ENCODE data around the gene PRR16.

Gene PRR16

DNA sequence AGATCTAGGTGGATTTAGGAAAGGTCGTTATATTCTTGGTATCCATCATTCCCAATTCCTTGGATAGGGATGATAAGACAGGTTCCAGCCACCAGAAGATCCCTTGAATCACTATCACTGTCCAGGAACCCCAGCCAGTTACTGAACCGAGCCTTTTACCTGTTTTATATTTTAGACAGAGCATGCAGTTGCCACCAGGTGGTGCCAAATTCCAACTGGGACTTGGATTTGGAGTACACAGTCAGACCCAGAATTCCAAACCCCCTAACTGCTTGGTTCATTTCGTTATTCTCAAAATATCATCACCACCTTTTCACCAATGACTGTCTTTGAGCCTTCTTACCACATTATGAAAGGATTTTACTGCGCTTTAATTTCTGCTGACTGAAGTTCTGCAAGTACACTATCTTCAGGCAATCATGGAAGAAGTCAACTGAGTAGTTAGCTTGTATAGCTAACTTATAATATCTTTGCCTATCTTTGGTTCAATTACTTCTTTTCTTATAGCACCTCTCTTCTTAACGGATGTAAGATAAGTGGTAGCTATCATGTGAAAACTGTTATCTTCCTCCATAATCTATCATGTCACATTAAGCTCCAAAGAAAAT is 191.8 kb downstream of the PRR16 start:
- ATAC-seq (replicated peaks; ENCODE audit: extremely low read depth, poor library complexity, severe bottlenecking) = no peak
- H3K36me3 Mint-ChIP-seq (ENCODE audit: insufficient read depth) = no peaks in the 10 kb centered on the region
- H3K4me1 Mint-ChIP-seq = no peaks in the 10 kb centered on the region
- DNase-seq (ENCODE audit: low spot score in 2 of 2) = no peak
- H3K27me3 Mint-ChIP-seq = no peaks in the 10 kb centered on the region
- no peak overlapping the region for H3K4me3 Mint-ChIP-seq
- H3K9me3 Mint-ChIP-seq = peaks cover 22% of the 10 kb centered on the region
- H3K27ac Mint-ChIP-seq (ENCODE audit: low read depth) = no peak overlapping the region

DNA sequence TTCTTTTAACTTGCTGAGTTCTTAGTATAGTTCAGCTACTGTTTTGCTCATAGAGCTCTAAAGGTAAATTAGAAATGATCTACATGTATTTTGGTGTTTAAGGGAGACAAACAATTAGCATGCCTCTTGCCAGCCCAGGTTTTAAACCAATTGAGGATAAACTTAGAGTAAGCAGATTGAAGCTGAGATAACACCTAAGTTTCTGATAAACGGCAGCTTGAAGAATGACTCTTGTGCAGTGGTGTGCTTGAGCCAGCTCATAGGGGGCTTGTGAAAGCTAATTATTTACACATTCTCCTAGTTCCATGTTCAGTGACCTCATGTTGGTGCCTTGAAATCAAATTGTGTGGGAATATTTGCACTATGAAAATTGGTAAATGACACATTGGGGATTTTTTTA is 193.0 kb downstream of the PRR16 start:
- H3K4me3 Mint-ChIP-seq = no peak overlapping the region
- H3K27me3 Mint-ChIP-seq = no peaks in the 10 kb centered on the region
- ATAC-seq (replicated peaks; ENCODE audit: extremely low read depth, poor library complexity, severe bottlenecking) (no peak), DNase-seq (ENCODE audit: low spot score in 2 of 2) (no peak)
- H3K36me3 Mint-ChIP-seq (ENCODE audit: insufficient read depth) = no peaks in the 10 kb centered on the region
- H3K4me1 Mint-ChIP-seq = no peaks in the 10 kb centered on the region
- H3K9me3 Mint-ChIP-seq = peaks cover 27% of the 10 kb centered on the region
- H3K27ac Mint-ChIP-seq (ENCODE audit: low read depth) = no peak overlapping the region

DNA sequence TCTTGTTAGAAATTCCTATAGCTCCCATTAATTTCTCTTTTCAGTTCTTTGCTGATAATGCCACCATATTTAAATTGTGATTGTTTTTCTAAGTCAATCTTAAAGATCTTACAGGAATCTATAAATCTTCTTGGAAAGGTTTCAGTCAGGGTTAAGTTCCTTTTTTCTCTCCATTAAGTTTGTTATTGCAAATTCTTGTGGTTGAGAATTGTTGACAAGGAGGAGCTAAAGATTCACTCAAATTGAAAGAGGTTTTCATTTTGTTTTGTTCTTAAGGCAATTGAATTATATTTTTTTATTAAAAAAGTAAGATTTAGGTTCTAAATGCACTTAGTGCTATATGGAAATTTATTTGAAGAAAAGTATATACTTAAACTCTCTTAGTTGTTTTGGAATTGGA is 213.4 kb downstream of the PRR16 start:
- no peak overlapping the region for H3K27ac Mint-ChIP-seq (ENCODE audit: low read depth)
- H3K27me3 Mint-ChIP-seq = no peaks in the 10 kb centered on the region
- H3K36me3 Mint-ChIP-seq (ENCODE audit: insufficient read depth) = no peaks in the 10 kb centered on the region
- H3K4me3 Mint-ChIP-seq = no peak overlapping the region
- no peak for ATAC-seq (replicated peaks; ENCODE audit: extremely low read depth, poor library complexity, severe bottlenecking)
- no peaks in the 10 kb centered on the region for H3K4me1 Mint-ChIP-seq
- DNase-seq (ENCODE audit: low spot score in 2 of 2) = no peak
- peaks cover 10% of the 10 kb centered on the region for H3K9me3 Mint-ChIP-seq

DNA sequence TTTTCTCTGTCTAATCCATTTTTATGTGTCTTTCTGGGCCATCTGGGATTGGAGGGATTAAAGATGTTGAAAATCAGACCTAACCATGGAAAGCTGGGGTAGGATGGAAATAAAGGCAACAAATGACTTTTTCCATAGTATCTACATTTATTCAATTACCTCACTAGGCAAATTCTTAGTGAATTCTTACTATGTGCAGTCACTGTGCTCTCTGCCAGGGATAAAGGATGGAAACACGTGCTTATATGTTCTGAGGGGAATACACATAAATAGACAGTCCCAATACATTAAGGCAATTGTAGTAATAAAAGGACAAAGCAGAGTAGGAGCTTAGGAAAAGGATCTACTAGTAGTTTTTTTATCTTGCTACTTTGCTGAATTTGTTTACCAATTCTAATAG is 214.2 kb downstream of the PRR16 start:
- H3K36me3 Mint-ChIP-seq (ENCODE audit: insufficient read depth) = no peaks in the 10 kb centered on the region
- no peak for DNase-seq (ENCODE audit: low spot score in 2 of 2)
- H3K27ac Mint-ChIP-seq (ENCODE audit: low read depth) = no peak overlapping the region

DNA sequence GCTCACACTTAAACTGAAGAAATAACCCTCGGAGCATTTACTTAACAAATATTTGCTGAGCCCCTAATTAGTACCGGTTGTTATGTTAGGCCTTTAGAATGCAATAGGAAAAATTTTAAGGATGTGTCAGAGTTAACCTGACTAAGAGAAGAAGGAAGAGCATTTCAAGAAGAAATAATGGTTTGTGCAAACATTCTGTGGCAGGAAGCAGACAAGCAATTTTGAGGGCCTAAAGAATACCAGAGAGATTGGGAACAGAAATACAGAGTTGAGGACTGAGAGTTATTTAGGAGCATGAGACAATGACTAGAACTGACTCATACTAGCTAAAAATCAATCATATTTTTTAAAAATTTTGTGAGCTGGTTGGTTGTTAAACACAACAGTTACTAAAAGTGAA is 218.8 kb downstream of the PRR16 start:
- H3K27me3 Mint-ChIP-seq = no peaks in the 10 kb centered on the region
- H3K9me3 Mint-ChIP-seq = peaks cover 16% of the 10 kb centered on the region
- ATAC-seq (replicated peaks; ENCODE audit: extremely low read depth, poor library complexity, severe bottlenecking) = no peak
- H3K4me3 Mint-ChIP-seq = no peak overlapping the region
- no peak overlapping the region for H3K27ac Mint-ChIP-seq (ENCODE audit: low read depth)
- no peaks in the 10 kb centered on the region for H3K4me1 Mint-ChIP-seq
- no peaks in the 10 kb centered on the region for H3K36me3 Mint-ChIP-seq (ENCODE audit: insufficient read depth)
- DNase-seq (ENCODE audit: low spot score in 2 of 2) = no peak

More for the DNA sequence above, 214.2 kb downstream of the PRR16 start:
- H3K9me3 Mint-ChIP-seq = peaks cover 15% of the 10 kb centered on the region
- no peak overlapping the region for H3K4me3 Mint-ChIP-seq
- H3K4me1 Mint-ChIP-seq = no peaks in the 10 kb centered on the region
- H3K27me3 Mint-ChIP-seq = no peaks in the 10 kb centered on the region
- ATAC-seq (replicated peaks; ENCODE audit: extremely low read depth, poor library complexity, severe bottlenecking) = no peak

DNA sequence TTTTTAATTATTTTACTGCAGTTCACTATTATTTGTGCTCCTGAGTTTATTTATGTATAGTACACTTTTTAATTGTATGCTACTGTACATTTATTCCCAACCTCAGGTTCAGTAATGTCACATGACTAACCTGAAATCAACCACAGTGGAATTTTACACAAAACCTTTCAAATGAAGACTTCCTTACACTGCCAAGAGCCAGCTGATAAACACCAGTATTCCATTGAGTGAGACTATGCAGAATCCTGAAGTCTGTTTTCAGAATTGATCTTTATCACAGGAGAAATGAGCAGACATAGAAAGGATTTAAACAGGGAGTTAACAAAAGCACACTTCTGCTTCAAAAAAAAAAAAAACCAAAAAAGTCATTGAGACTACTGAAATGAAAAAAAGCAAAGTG is 219.5 kb downstream of the PRR16 start:
- Mint-ChIP-seq H3K36me3 (ENCODE audit: insufficient read depth) (no peaks in the 10 kb centered on the region), H3K9me3 (peaks cover 16% of the 10 kb centered on the region), H3K4me3 (no peak overlapping the region), H3K4me1 (no peaks in the 10 kb centered on the region), H3K27me3 (no peaks in the 10 kb centered on the region), H3K27ac (ENCODE audit: low read depth) (no peak overlapping the region)
- ATAC-seq (replicated peaks; ENCODE audit: extremely low read depth, poor library complexity, severe bottlenecking) = no peak
- DNase-seq (ENCODE audit: low spot score in 2 of 2) = no peak

DNA sequence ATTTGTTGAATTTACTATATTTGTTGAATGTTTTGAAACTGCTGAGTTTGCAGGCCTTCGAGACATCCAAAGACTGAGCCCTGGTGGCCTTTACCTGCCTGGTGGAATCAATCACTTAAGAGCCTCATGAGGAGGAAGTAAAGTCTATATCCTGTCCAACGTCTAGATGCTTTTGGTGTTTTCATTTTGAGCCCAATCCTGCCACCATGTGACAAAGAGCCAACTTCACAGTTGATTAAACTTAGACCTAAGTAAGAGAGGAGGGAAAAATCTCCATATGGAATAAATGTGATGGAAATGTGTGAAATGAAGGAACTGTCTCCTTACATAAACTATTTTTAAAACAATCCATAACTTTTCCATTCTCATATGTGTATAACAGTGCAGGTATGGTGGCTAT is 220.1 kb downstream of the PRR16 start:
- H3K9me3 Mint-ChIP-seq = peaks cover 16% of the 10 kb centered on the region
- DNase-seq (ENCODE audit: low spot score in 2 of 2) (no peak), ATAC-seq (replicated peaks; ENCODE audit: extremely low read depth, poor library complexity, severe bottlenecking) (no peak)
- no peaks in the 10 kb centered on the region for H3K4me1 Mint-ChIP-seq
- H3K4me3 Mint-ChIP-seq = no peak overlapping the region
- no peak overlapping the region for H3K27ac Mint-ChIP-seq (ENCODE audit: low read depth)
- H3K27me3 Mint-ChIP-seq = no peaks in the 10 kb centered on the region
- H3K36me3 Mint-ChIP-seq (ENCODE audit: insufficient read depth) = no peaks in the 10 kb centered on the region

DNA sequence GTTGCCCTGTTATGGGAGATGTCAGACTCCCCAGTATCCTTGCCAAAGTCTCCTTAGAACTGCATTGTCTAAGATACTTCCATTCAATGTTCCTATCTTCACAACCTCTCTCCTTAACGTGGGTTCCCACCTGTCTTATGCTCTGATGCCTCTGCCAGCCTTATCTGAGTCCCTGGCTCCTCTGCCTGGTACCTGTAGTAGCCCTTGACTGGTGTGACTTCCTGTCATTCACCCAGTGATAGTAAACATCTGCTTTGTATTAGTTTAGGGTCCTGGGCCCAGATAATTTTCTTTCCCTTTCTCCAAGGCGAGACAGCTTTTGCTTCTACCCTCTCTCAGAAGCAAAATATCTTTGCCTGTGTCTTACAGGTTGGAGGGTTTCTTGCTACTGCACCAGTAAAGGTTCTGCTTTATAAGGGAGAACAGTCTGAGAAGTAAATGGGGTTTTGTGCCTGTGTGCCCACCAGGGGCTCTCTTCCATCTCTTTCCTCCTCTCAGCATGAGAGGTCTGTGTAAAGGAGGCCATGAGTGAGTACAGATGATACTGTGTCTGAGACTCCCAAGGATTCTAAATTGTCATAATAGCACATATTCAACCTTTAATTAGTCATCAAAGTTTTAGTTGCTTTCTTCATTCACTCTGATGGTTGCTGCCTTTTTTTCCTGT is 220.8 kb downstream of the PRR16 start:
- H3K9me3 Mint-ChIP-seq = peaks cover 16% of the 10 kb centered on the region
- H3K36me3 Mint-ChIP-seq (ENCODE audit: insufficient read depth) = no peaks in the 10 kb centered on the region
- ATAC-seq (replicated peaks; ENCODE audit: extremely low read depth, poor library complexity, severe bottlenecking) (no peak), DNase-seq (ENCODE audit: low spot score in 2 of 2) (no peak)
- no peak overlapping the region for H3K4me3 Mint-ChIP-seq
- no peak overlapping the region for H3K27ac Mint-ChIP-seq (ENCODE audit: low read depth)
- H3K27me3 Mint-ChIP-seq = no peaks in the 10 kb centered on the region
- H3K4me1 Mint-ChIP-seq = no peaks in the 10 kb centered on the region

DNA sequence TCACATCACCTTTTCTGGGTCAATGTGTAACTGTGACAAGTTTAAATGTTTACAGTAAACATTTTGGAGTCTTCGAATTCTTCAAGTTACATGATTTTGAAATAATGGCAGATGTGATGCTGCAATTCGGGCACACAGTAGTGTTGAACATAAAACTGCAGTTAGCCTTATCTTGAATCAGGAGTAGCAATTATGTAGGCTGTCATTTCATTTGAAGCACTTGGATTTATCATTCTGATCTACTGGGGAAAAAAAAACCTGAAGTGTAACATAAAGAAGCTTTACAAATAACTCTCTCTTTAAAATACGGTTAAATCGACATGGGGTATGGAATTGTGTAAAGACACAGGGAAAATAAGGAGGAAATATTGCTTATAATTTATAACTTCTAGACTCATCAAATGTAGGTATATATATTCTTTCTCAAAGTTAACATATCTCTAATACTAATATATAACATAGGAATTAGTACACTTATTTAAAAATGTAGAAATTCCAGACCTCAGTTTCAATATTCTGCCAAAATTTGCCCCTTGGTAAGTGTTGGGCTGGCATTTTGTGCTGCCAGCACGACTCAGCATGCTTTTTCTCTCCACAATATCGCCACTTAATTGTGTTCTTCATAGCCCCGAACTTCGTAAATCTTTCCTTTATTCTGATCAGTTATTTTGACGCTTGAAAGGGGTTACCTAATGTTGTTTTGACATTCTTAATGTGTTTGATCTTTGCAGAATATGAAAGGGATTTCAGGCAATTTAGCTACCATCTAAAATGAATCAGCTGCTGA is 226.7 kb downstream of the PRR16 start:
- Mint-ChIP-seq H3K4me1 (no peaks in the 10 kb centered on the region), H3K36me3 (ENCODE audit: insufficient read depth) (no peaks in the 10 kb centered on the region), H3K27ac (ENCODE audit: low read depth) (no peak overlapping the region), H3K27me3 (no peaks in the 10 kb centered on the region), H3K4me3 (no peak overlapping the region), H3K9me3 (peaks cover 10% of the 10 kb centered on the region)
- no peak for DNase-seq (ENCODE audit: low spot score in 2 of 2)
- ATAC-seq (replicated peaks; ENCODE audit: extremely low read depth, poor library complexity, severe bottlenecking) = no peak

DNA sequence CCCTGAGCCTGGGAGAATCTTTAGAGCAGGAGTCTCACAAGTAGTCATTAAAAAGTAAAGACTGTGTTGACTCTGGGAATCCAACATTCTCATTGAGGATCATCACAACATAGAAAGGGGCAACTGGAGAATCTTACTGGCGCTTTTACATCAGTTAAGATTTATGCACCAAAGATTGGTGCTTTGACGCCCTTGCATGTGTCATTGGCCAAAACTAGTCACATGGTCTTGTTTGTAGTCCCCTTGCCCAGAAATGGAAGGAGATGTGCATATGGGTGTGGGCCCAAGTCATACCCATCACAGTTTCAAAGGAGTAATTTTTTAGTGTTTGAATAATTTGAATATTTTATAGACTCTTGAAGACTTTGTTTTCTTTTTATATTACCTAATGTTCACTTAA is 228.2 kb downstream of the PRR16 start:
- H3K9me3 Mint-ChIP-seq = peaks cover 15% of the 10 kb centered on the region
- H3K36me3 Mint-ChIP-seq (ENCODE audit: insufficient read depth) = no peaks in the 10 kb centered on the region
- no peak overlapping the region for H3K4me3 Mint-ChIP-seq
- no peak overlapping the region for H3K27ac Mint-ChIP-seq (ENCODE audit: low read depth)
- no peaks in the 10 kb centered on the region for H3K27me3 Mint-ChIP-seq
- no peak for DNase-seq (ENCODE audit: low spot score in 2 of 2)
- no peak for ATAC-seq (replicated peaks; ENCODE audit: extremely low read depth, poor library complexity, severe bottlenecking)
- no peaks in the 10 kb centered on the region for H3K4me1 Mint-ChIP-seq

DNA sequence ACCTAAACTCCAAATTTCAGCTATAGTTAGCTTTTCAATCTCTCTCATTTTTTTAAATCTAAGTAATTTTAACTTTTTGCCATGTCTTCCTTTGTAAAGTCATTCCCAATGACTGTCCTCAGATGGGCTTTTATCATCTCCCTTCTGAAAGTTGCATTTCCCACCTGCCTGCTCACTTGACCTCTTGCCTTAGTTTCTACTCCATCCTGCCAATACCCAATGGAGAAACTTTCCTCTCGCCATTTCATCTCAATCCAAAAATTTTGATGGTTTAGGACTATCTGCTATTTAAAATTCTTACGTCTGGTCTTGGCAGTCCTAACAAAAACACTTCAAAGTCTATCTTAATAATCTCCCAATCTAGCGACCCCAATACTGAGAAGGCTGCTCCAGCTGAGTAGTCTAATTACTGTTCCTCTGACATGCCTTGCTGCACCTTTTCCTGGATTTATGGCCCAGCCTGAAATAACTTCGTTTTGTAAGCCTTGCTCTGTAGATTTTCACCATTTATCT is 231.3 kb downstream of the PRR16 start:
- Mint-ChIP-seq H3K36me3 (ENCODE audit: insufficient read depth) (no peaks in the 10 kb centered on the region), H3K4me3 (no peak overlapping the region), H3K27me3 (no peaks in the 10 kb centered on the region), H3K4me1 (no peaks in the 10 kb centered on the region), H3K9me3 (peaks cover 38% of the 10 kb centered on the region), H3K27ac (ENCODE audit: low read depth) (no peak overlapping the region)
- no peak for ATAC-seq (replicated peaks; ENCODE audit: extremely low read depth, poor library complexity, severe bottlenecking)
- no peak for DNase-seq (ENCODE audit: low spot score in 2 of 2)

DNA sequence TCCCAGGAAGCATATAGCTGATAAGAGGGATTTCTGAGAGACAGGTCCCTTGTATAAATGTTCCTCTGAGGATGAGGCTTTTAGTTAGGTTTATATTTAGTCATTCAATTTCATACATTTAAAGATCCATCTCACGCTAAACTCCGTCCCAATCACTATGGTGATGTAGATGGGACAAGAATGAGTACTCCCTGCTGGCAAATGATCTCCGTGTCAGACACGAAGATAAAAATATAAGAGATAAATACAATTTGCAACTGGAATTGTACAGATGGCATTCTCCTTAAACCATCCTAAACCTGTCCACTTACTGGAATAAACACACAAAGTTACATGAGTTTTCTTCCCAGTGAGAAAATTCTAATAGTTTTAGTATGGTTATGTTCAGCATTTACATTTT is 233.0 kb downstream of the PRR16 start:
- Mint-ChIP-seq H3K36me3 (ENCODE audit: insufficient read depth) (no peaks in the 10 kb centered on the region), H3K9me3 (peaks cover 39% of the 10 kb centered on the region), H3K4me1 (no peaks in the 10 kb centered on the region), H3K27ac (ENCODE audit: low read depth) (no peak overlapping the region), H3K4me3 (no peak overlapping the region), H3K27me3 (no peaks in the 10 kb centered on the region)
- DNase-seq (ENCODE audit: low spot score in 2 of 2) (no peak), ATAC-seq (replicated peaks; ENCODE audit: extremely low read depth, poor library complexity, severe bottlenecking) (no peak)

Data from central memory CD8-positive, alpha-beta T cell (primary cell).